WTC11 (cell line): ENCODE results near the gene IL4I1. TPM values are rescaled to one million over a fixed set of nuclear protein-coding genes. Genes with fewer than 3 reads are reported as not detected.

Experiments used
- ATAC-seq: fragments of 200-7000 bp; cut with Tn5 transposase; 2 replicates; pipeline ENCODE4 v1.10.0; 2021; ENCODE audit warnings: mild to moderate bottlenecking, moderate library complexity
- CTCF ChIA-PET: fragments of 300-600 bp; sonication (Branson Sonifier 250); formaldehyde crosslinking; loops from one replicate; lab custom pipeline; 2021; ENCODE audit warnings: antibody characterized with exemption; lab: Charles Lee
- POLR2A ChIA-PET: fragments of 350-600 bp; sonication (Branson Sonifier 250); formaldehyde crosslinking; loops from one replicate; lab custom pipeline; 2021; ENCODE audit warnings: antibody characterized with exemption; lab: Charles Lee
- DNase-seq: peaks from one replicate; pipeline ENCODE4 v3.0.0; 2021; ENCODE audit warnings: low spot score
- H3K27ac Mint-ChIP-seq: 2 replicates; pipeline ENCODE4 v1.8.0; 2021; ENCODE audit warnings: mixed read lengths
- H3K27me3 Mint-ChIP-seq: 2 replicates; pipeline ENCODE4 v1.8.0; 2021; ENCODE audit warnings: low read depth, mild to moderate bottlenecking, moderate library complexity, mixed read lengths
- H3K36me3 Mint-ChIP-seq: 2 replicates; pipeline ENCODE4 v1.8.0; 2021; ENCODE audit warnings: mixed read lengths
- H3K4me1 Mint-ChIP-seq: 2 replicates; pipeline ENCODE4 v1.8.0; 2022; ENCODE audit warnings: mixed read lengths
- H3K4me3 Mint-ChIP-seq: 2 replicates; pipeline ENCODE4 v1.8.0; 2021; ENCODE audit warnings: mild to moderate bottlenecking, moderate library complexity, mixed read lengths
- H3K9me3 Mint-ChIP-seq: 2 replicates; pipeline ENCODE4 v1.8.0; 2021; ENCODE audit warnings: mixed read lengths
- ETV6 ChIP-seq: sonication (generic); formaldehyde crosslinking; IDR thresholded peaks from 2 replicates; pipeline ENCODE4 v1.8.1; 2022; ENCODE audit warnings: mild to moderate bottlenecking, missing genetic modification reagents
- GRHL2 ChIP-seq: fragments of 250-450 bp; sonication (Bioruptor Pico); IDR thresholded peaks from 2 replicates; pipeline ENCODE4 v1.8.0; 2022; ENCODE audit warnings: mild to moderate bottlenecking, moderate library complexity; ENCODE audit not compliant: insufficient replicate concordance, severe bottlenecking
- JUN ChIP-seq: sonication (generic); formaldehyde crosslinking; IDR thresholded peaks from 2 replicates; pipeline ENCODE4 v1.8.0; 2023; ENCODE audit warnings: mild to moderate bottlenecking, missing genetic modification reagents
- MXD4 ChIP-seq: fragments of 250-450 bp; sonication (Bioruptor Pico); IDR thresholded peaks from 2 replicates; pipeline ENCODE4 v1.8.0; 2021; ENCODE audit warnings: mild to moderate bottlenecking, moderate library complexity, borderline replicate concordance
- MYBL2 ChIP-seq: sonication (generic); formaldehyde crosslinking; IDR thresholded peaks from 2 replicates; pipeline ENCODE4 v1.8.1; 2023; ENCODE audit warnings: mild to moderate bottlenecking, moderate library complexity, missing genetic modification reagents
- NFATC4 ChIP-seq: fragments of 250-450 bp; sonication (Bioruptor Pico); IDR thresholded peaks from 2 replicates; pipeline ENCODE4 v1.9.0; 2021; ENCODE audit warnings: mild to moderate bottlenecking
- PRRX2 ChIP-seq: fragments of 250-450 bp; sonication (Bioruptor Pico); IDR thresholded peaks from 2 replicates; pipeline ENCODE4 v1.8.0; 2021; ENCODE audit warnings: mild to moderate bottlenecking
- SMAD4 ChIP-seq: sonication (generic); formaldehyde crosslinking; IDR thresholded peaks from 2 replicates; pipeline ENCODE4 v1.8.0; 2022; ENCODE audit warnings: mild to moderate bottlenecking, missing genetic modification reagents
- SP1 ChIP-seq: sonication (generic); formaldehyde crosslinking; conservative IDR thresholded peaks from 2 replicates; pipeline ENCODE4 v1.8.1; 2022; ENCODE audit warnings: missing genetic modification reagents
- TCF7 ChIP-seq: sonication (generic); formaldehyde crosslinking; IDR thresholded peaks from 2 replicates; pipeline ENCODE4 v1.8.0; 2022; ENCODE audit warnings: mild to moderate bottlenecking, low read depth, missing genetic modification reagents, moderate library complexity
- TEAD1 ChIP-seq: sonication (generic); formaldehyde crosslinking; IDR thresholded peaks from 2 replicates; pipeline ENCODE4 v1.8.0; 2022; ENCODE audit warnings: mild to moderate bottlenecking, missing genetic modification reagents
- TP53 ChIP-seq: sonication (generic); formaldehyde crosslinking; IDR thresholded peaks from 2 replicates; pipeline ENCODE4 v1.8.1; 2023; ENCODE audit warnings: mild to moderate bottlenecking, missing genetic modification reagents
- ZNF219 ChIP-seq: sonication (generic); formaldehyde crosslinking; IDR thresholded peaks from 2 replicates; pipeline ENCODE4 v1.8.0; 2023; ENCODE audit warnings: missing genetic modification reagents, mild to moderate bottlenecking, borderline replicate concordance
- ZNF232 ChIP-seq: sonication (generic); formaldehyde crosslinking; IDR thresholded peaks from 2 replicates; pipeline ENCODE4 v1.8.0; 2022; ENCODE audit warnings: mild to moderate bottlenecking, missing genetic modification reagents
- total RNA-seq: library from RNA; stranded (reverse); gene quantifications from 3 replicates; pipeline ENCODE4 v1.2.3, GENCODE V29; 2021
- TF ChIP-seq, protein P1 (sequence below): sonication (generic); formaldehyde crosslinking; IDR thresholded peaks from 2 replicates; pipeline ENCODE4 v1.8.1; 2023; ENCODE audit warnings: mild to moderate bottlenecking, missing genetic modification reagents, borderline replicate concordance
- TF ChIP-seq, protein P2 (sequence below): sonication (generic); formaldehyde crosslinking; IDR thresholded peaks from 2 replicates; pipeline ENCODE4 v1.8.1; 2022; ENCODE audit warnings: mild to moderate bottlenecking, missing genetic modification reagents, moderate library complexity, borderline replicate concordance
- TF ChIP-seq, protein P3 (sequence below): sonication (generic); formaldehyde crosslinking; IDR thresholded peaks from 2 replicates; pipeline ENCODE4 v1.8.0; 2022; ENCODE audit warnings: mild to moderate bottlenecking, missing genetic modification reagents
- TF ChIP-seq, protein P4 (sequence below): sonication (generic); formaldehyde crosslinking; IDR thresholded peaks from 2 replicates; pipeline ENCODE4 v1.8.1; 2023; ENCODE audit warnings: mild to moderate bottlenecking, missing genetic modification reagents
- TF ChIP-seq, protein P5 (sequence below): sonication (generic); formaldehyde crosslinking; IDR thresholded peaks from 2 replicates; pipeline ENCODE4 v1.8.1; 2022; ENCODE audit warnings: missing genetic modification reagents, borderline replicate concordance

The IL4I1 gene
- total RNA-seq, 1 experiment from 2014 or later = 0.83 TPM

DNA sequence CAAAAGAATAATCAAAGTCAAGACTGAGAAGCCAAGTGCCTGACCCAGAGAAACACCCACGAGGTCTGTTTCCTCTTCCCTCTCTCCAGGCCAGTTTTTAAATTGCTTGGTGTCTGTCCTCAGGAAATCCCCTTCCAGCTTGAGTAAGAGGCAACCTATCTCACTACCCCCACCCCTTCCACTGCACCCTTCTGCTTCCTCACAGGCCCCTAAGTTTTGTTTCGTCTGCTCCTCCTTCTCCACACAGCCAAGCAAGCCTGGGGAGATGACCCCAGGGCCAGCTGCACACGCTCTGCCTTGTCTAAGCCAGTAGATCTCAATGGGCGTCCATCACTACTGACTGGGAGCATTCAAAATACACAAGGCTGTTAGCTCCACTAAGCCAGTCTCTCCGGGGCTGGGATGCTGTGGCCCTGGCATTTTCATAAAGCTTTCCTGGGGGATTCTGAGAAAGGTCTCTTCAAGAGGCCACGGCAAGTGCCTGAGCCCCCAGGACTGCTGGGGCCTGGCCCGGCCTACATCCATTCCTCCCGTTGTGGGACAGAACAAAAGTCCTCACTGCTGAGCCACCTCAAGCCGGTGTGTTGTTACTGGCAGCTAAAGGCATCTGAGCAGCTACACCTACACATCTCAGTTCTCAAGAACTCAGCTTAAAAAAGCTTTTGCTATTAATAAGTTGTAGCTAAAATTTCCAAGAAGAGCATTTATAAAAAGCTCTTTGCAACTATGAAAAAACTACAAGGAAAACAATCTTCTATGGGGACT lies 14.9 kb upstream of the IL4I1 start (continued):
- TF ChIP-seq, protein P1, sequence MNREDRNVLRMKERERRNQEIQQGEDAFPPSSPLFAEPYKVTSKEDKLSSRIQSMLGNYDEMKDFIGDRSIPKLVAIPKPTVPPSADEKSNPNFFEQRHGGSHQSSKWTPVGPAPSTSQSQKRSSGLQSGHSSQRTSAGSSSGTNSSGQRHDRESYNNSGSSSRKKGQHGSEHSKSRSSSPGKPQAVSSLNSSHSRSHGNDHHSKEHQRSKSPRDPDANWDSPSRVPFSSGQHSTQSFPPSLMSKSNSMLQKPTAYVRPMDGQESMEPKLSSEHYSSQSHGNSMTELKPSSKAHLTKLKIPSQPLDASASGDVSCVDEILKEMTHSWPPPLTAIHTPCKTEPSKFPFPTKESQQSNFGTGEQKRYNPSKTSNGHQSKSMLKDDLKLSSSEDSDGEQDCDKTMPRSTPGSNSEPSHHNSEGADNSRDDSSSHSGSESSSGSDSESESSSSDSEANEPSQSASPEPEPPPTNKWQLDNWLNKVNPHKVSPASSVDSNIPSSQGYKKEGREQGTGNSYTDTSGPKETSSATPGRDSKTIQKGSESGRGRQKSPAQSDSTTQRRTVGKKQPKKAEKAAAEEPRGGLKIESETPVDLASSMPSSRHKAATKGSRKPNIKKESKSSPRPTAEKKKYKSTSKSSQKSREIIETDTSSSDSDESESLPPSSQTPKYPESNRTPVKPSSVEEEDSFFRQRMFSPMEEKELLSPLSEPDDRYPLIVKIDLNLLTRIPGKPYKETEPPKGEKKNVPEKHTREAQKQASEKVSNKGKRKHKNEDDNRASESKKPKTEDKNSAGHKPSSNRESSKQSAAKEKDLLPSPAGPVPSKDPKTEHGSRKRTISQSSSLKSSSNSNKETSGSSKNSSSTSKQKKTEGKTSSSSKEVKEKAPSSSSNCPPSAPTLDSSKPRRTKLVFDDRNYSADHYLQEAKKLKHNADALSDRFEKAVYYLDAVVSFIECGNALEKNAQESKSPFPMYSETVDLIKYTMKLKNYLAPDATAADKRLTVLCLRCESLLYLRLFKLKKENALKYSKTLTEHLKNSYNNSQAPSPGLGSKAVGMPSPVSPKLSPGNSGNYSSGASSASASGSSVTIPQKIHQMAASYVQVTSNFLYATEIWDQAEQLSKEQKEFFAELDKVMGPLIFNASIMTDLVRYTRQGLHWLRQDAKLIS (CRISPR knock-in tag) = no peak
- TF ChIP-seq MXD4 (CRISPR knock-in tag) = no peak
- no peak for TF ChIP-seq GRHL2
- no peak for TF ChIP-seq TCF7 (CRISPR knock-in tag)
- TF ChIP-seq, protein P2, sequence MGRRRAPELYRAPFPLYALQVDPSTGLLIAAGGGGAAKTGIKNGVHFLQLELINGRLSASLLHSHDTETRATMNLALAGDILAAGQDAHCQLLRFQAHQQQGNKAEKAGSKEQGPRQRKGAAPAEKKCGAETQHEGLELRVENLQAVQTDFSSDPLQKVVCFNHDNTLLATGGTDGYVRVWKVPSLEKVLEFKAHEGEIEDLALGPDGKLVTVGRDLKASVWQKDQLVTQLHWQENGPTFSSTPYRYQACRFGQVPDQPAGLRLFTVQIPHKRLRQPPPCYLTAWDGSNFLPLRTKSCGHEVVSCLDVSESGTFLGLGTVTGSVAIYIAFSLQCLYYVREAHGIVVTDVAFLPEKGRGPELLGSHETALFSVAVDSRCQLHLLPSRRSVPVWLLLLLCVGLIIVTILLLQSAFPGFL (CRISPR knock-in tag) = no peak
- TF ChIP-seq, protein P3, sequence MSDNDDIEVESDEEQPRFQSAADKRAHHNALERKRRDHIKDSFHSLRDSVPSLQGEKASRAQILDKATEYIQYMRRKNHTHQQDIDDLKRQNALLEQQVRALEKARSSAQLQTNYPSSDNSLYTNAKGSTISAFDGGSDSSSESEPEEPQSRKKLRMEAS (CRISPR knock-in tag) = no peak
- no peak for TF ChIP-seq TEAD1 (CRISPR knock-in tag)
- TF ChIP-seq, protein P4, sequence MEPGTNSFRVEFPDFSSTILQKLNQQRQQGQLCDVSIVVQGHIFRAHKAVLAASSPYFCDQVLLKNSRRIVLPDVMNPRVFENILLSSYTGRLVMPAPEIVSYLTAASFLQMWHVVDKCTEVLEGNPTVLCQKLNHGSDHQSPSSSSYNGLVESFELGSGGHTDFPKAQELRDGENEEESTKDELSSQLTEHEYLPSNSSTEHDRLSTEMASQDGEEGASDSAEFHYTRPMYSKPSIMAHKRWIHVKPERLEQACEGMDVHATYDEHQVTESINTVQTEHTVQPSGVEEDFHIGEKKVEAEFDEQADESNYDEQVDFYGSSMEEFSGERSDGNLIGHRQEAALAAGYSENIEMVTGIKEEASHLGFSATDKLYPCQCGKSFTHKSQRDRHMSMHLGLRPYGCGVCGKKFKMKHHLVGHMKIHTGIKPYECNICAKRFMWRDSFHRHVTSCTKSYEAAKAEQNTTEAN (CRISPR knock-in tag) = no peak
- no peak for TF ChIP-seq NFATC4 (CRISPR knock-in tag)
- TF ChIP-seq ZNF219 (CRISPR knock-in tag) = no peak
- TF ChIP-seq, all 79 proteins: peak for 0

DNA sequence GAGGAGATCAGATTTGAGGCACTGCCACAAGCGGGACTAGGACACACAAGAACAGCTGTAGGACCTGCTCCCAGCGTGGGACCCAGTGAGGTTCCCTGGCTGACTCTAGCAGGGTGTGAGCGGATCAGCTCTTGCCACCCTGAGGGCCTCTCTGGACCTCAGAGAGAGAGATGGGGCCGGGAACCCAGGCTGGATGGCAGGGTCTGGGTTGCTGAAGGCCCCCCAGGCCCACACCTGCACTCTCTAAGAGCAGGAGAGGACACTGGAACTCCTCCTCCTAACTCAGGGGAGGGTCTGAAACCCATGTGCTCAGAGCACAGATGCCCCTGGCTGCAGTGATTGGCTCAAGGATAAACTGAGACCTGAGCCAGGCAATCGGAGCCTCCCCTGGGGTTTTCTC lies 13.5 kb upstream of the IL4I1 start:
- ChIA-PET CTCF (interaction anchor here (0.5 kb wide), 1 partner anchor 78 kb away, joined by 3 read pairs; no protein-coding TSS in a partner anchor), POLR2A (interaction anchor here (1.3 kb wide), 1 partner anchor 20 kb away, joined by 4 read pairs; no protein-coding TSS in a partner anchor)
- ATAC-seq (no peak), DNase-seq (no peak)
- Mint-ChIP-seq H3K27ac (peak overlapping the region; percentile 65; the same call in 1 of the 2 replicates), H3K36me3 (peaks cover 67% of the 10 kb centered on the region), H3K9me3 (peaks cover 1% of the 10 kb centered on the region), H3K27me3 (no peaks in the 10 kb centered on the region), H3K4me3 (no peak overlapping the region), H3K4me1 (peaks cover 20% of the 10 kb centered on the region)
- TF ChIP-seq ETV6 (CRISPR knock-in tag) = no peak
- TF ChIP-seq TP53 (CRISPR knock-in tag) = no peak
- TF ChIP-seq SMAD4 = no peak
- no peak for TF ChIP-seq ZNF232 (CRISPR knock-in tag)
- TF ChIP-seq MYBL2 (CRISPR knock-in tag) = no peak
- TF ChIP-seq, protein P5, sequence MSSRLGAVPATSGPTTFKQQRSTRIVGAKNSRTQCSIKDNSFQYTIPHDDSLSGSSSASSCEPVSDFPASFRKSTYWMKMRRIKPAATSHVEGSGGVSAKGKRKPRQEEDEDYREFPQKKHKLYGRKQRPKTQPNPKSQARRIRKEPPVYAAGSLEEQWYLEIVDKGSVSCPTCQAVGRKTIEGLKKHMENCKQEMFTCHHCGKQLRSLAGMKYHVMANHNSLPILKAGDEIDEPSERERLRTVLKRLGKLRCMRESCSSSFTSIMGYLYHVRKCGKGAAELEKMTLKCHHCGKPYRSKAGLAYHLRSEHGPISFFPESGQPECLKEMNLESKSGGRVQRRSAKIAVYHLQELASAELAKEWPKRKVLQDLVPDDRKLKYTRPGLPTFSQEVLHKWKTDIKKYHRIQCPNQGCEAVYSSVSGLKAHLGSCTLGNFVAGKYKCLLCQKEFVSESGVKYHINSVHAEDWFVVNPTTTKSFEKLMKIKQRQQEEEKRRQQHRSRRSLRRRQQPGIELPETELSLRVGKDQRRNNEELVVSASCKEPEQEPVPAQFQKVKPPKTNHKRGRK = no peak
- no peak for TF ChIP-seq PRRX2
- no peak for TF ChIP-seq JUN (CRISPR knock-in tag)
- no peak for TF ChIP-seq SP1 (CRISPR knock-in tag)
